Tibial nerve (tissue), 4 donors: ENCODE measurements around the gene OFD1.

ENCODE experiments used
- CTCF ChIP-seq, 5 experiments: fragments of 200-600 bp in 3 of 5; fragments of 450-650 bp in 2 of 5; sonication (generic) in 3 of 5; IDR thresholded peaks; one replicate each; pipeline ENCODE4 v1.5.1; 2016 to 2019; ENCODE audit warnings: antibody characterized with exemption in 5 of 5, mild to moderate bottlenecking in 3 of 5, moderate library complexity in 2 of 5
- EP300 ChIP-seq, 2 donors: sonication (generic); formaldehyde crosslinking; IDR thresholded peaks; one replicate each; pipeline ENCODE4 v1.6.1; 2017; ENCODE audit warnings: antibody characterized with exemption in 2 of 2, mild to moderate bottlenecking in 1 of 2
- POLR2A ChIP-seq, 2 donors: fragments of 450-650 bp; IDR thresholded peaks; one replicate each; pipeline ENCODE4 v1.6.1; 2017; ENCODE audit warnings: antibody characterized with exemption in 2 of 2, mild to moderate bottlenecking in 2 of 2, moderate library complexity in 2 of 2

GRCh38 chrX:13687203-13687602 lies 47.3 kb upstream of the OFD1 start:
- no peak for TF ChIP-seq EP300 (IDR thresholded peaks at IDR 0.05)
- TF ChIP-seq CTCF (IDR thresholded peaks at IDR 0.05), result no peak
- TF ChIP-seq POLR2A (IDR thresholded peaks at IDR 0.05), result no peak
